DOHH2 (cell line): ENCODE data around the gene DYRK1A.
"Not testable (repeated sequence)": the region's sequence is repeated elsewhere in the genome, so short reads cannot be mapped to it uniquely, and the experiment has no call there.

Source experiments
- CTCF ChIP-seq: fragments of 200-600 bp; sonication (generic); IDR thresholded peaks from one replicate; pipeline ENCODE4 v1.5.1; 2014; ENCODE audit warnings: antibody characterized with exemption, mild to moderate bottlenecking, low read depth, low read length; ENCODE audit not compliant: poor library complexity, severe bottlenecking
- EZH2phosphoT487 ChIP-seq: fragments of 200-600 bp; sonication (generic); IDR thresholded peaks from 2 replicates; pipeline ENCODE4 v1.6.1; 2017; ENCODE audit warnings: borderline replicate concordance, mild to moderate bottlenecking, antibody characterized with exemption, low read length, moderate library complexity, mixed read lengths

GRCh38 chr21:37524944-37525343, 158.4 kb downstream of the DYRK1A start:
- TF ChIP-seq CTCF, EZH2phosphoT487: not testable (repeated sequence)
